Ovary (tissue), 3 donors: ENCODE results near the gene SLC35D3.

Experiments used
- CTCF ChIP-seq, 3 donors: fragments of 450-650 bp in 2 of 3; fragments of 200-600 bp in 1 of 3; IDR thresholded peaks; one replicate each; pipeline versions ENCODE4 v1.5.1 to v1.8.0; 2016 to 2022; ENCODE audit warnings: antibody characterized with exemption in 3 of 3, mild to moderate bottlenecking in 1 of 3
- POLR2A ChIP-seq: fragments of 450-650 bp; IDR thresholded peaks from one replicate; pipeline ENCODE4 v1.6.1; 2017; ENCODE audit warnings: antibody characterized with exemption, mild to moderate bottlenecking, moderate library complexity
- donor health status: DM: no; HTN: no; CAD: no.

DNA sequence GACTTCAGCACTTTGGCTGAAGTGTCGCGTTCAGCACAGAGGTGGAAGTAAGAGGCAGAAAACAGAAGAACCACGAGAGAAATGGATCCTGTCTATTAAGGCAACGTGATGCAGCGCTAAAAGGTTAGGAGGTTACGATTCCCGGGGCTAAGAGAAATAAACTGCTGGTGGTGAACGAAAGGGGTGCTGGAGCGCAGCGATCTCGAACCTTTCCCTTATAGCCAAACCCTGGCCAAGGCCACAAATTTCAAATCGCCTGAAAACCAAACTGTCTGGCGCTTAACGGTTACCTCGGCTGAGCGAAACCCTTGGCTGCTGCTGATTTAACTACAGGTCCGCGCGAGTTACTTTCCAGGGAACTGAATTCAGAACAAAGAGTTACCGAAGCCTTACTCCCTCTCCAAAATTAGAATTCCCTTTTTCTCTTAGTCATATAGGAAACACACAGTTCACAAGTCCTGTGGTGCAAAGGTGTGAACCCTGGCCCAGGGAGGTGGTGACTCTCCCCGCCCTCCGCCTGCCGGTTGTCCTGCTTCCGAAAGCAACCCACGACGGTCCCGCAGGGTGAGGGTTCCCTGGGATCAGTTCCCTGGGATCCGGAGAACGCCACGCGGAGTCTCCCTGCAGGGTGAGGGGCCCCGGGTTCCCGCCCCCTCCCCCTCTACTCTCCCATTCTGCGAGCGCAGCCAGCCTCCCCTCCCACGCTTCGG is 1.3 kb upstream of the SLC35D3 start:
- TF ChIP-seq CTCF (IDR thresholded peaks at IDR 0.05), result no peak
- TF ChIP-seq POLR2A, result no peak
